K562 (cell line): ENCODE measurements around the gene PLA2G2C. TPM values are rescaled to one million over a fixed set of nuclear protein-coding genes. Genes with fewer than 3 reads are reported as not detected.

Source experiments
- BMI1 ChIP-seq: fragments of 150-350 bp; IDR thresholded peaks from 2 replicates; pipeline ENCODE4 v1.6.1; 2014; ENCODE audit warnings: low read length
- CBX2 ChIP-seq: fragments of 200-600 bp; sonication (generic); IDR thresholded peaks from one replicate; pipeline ENCODE4 v1.6.1; 2012; ENCODE audit warnings: mild to moderate bottlenecking, low read length, inconsistent platforms; ENCODE audit not compliant: insufficient read depth, poor library complexity, severe bottlenecking
- DDX20 ChIP-seq: fragments of 450-650 bp; IDR thresholded peaks from 2 replicates; pipeline ENCODE4 v1.6.1; 2016; ENCODE audit warnings: missing genetic modification characterization, low read depth, mild to moderate bottlenecking, missing compliant biosample characterization, moderate library complexity
- DPF2 ChIP-seq: fragments of 450-650 bp; IDR thresholded peaks from 2 replicates; pipeline ENCODE4 v1.6.1; 2016
- HNRNPLL ChIP-seq: fragments of 200-400 bp; formaldehyde crosslinking; IDR thresholded peaks from 2 replicates; pipeline ENCODE4 v1.6.1; 2017; ENCODE audit warnings: low read length, low read depth, mild to moderate bottlenecking; ENCODE audit not compliant: poor library complexity, severe bottlenecking
- HOXB6 ChIP-seq: fragments of 250-450 bp; sonication (Bioruptor Pico); IDR thresholded peaks from 2 replicates; pipeline ENCODE4 v1.5.1; 2022; ENCODE audit warnings: mild to moderate bottlenecking, borderline replicate concordance
- NR2C1 ChIP-seq, 2 experiments: fragments of 450-650 bp; IDR thresholded peaks; 2 replicates each; pipeline ENCODE4 v1.6.1; 2017; ENCODE audit warnings: mild to moderate bottlenecking in 2 of 2, antibody characterized with exemption in 1 of 2, inconsistent platforms in 1 of 2, missing compliant biosample characterization in 1 of 2, missing genetic modification characterization in 1 of 2
- NUFIP1 ChIP-seq: fragments of 450-650 bp; IDR thresholded peaks from 2 replicates; pipeline ENCODE4 v1.6.1; 2018; ENCODE audit not compliant: partially characterized antibody
- PHF8 ChIP-seq: fragments of 200-600 bp; sonication (generic); IDR thresholded peaks from 2 replicates; pipeline ENCODE4 v1.6.1; 2012; ENCODE audit warnings: mixed run types, mild to moderate bottlenecking, inconsistent platforms, low read length, moderate library complexity, borderline replicate concordance
- SIN3A ChIP-seq, 2 experiments: fragments of 150-350 bp in 1 of 2; IDR thresholded peaks; 2 replicates each; pipeline ENCODE4 v1.6.1; 2011 to 2016; ENCODE audit warnings: borderline replicate concordance in 2 of 2, low read depth in 2 of 2, low read length in 2 of 2, mild to moderate bottlenecking in 2 of 2, moderate library complexity in 2 of 2; ENCODE audit not compliant: control insufficient read depth in 1 of 2
- STAG1 ChIP-seq: sonication (generic); formaldehyde crosslinking; IDR thresholded peaks from 2 replicates; pipeline ENCODE4 v1.5.0; 2020; ENCODE audit warnings: missing genetic modification reagents, borderline replicate concordance
- XRCC5 ChIP-seq: fragments of 200-400 bp; formaldehyde crosslinking; IDR thresholded peaks from 2 replicates; pipeline ENCODE4 v1.6.1; 2017; ENCODE audit warnings: low read depth, mild to moderate bottlenecking, low read length
- YY1 ChIP-seq, 3 experiments: IDR thresholded peaks; 2 replicates each; pipeline ENCODE4 v1.6.1; 2011; ENCODE audit warnings: low read length in 2 of 3, mild to moderate bottlenecking in 2 of 3, moderate library complexity in 2 of 3, borderline replicate concordance in 1 of 3, control low read depth in 1 of 3, low read depth in 1 of 3; ENCODE audit not compliant: insufficient read depth in 3 of 3, insufficient replicate concordance in 2 of 3, control insufficient read depth in 1 of 3, insufficient read length in 1 of 3; ENCODE audit errors: extremely low read depth in 1 of 3
- ZKSCAN1 ChIP-seq: fragments of 150-350 bp; IDR thresholded peaks from 2 replicates; pipeline ENCODE4 v1.6.1; 2016; ENCODE audit warnings: low read depth, low read length
- ZNF384 ChIP-seq: IDR thresholded peaks from 2 replicates; pipeline ENCODE4 v1.6.1; 2012; ENCODE audit warnings: low read depth, low read length, improper control_type of control experiment
- ZNF584 ChIP-seq: fragments of 200-800 bp; sonication (Bioruptor generic); IDR thresholded peaks from 2 replicates; pipeline ENCODE4 v1.6.1; 2016; ENCODE audit warnings: low read depth, mild to moderate bottlenecking, missing genetic modification characterization, missing compliant biosample characterization
- polyA plus RNA-seq, 8 experiments: library from polyadenylated mRNA; depleted of rRNA in 4 of 8; stranded (reverse) in 5 of 8; unstranded in 3 of 8; fragments of >200 nt; fragmentation: Nextera tagmentation in 2 of 8; fragmentation: Illumina TruSeq in 1 of 8; extraction: Ambion mirVana in 2 of 8; extraction: Trizol in 1 of 8; gene quantifications; 2 replicates each; pipeline versions ENCODE4 v1.2.1 to v1.2.3, GENCODE V29; 2011 to 2014; ENCODE audit warnings: inconsistent platforms in 1 of 8, missing spikeins in 1 of 8
- total RNA-seq, 7 experiments: library from RNA; depleted of rRNA in 6 of 7; stranded (reverse); fragments of >200 nt in 6 of 7; fragmentation: Illumina TruSeq in 2 of 7; extraction: Trizol in 2 of 7; gene quantifications; 2 replicates each; pipeline versions ENCODE4 v1.2.1 to v1.2.3, GENCODE V29; 2011 to 2021; ENCODE audit warnings: low replicate concordance in 1 of 7
- TF ChIP-seq, protein P1 (sequence below): sonication (generic); formaldehyde crosslinking; IDR thresholded peaks from 2 replicates; pipeline ENCODE4 v1.8.0; 2022; ENCODE audit warnings: mild to moderate bottlenecking, missing genetic modification reagents
- TF ChIP-seq, protein P2 (sequence below), 2 experiments: fragments of 450-650 bp in 1 of 2; IDR thresholded peaks; 2 replicates each; pipeline ENCODE4 v1.6.1; 2011 to 2017; ENCODE audit warnings: low read depth in 2 of 2, antibody characterized with exemption in 1 of 2, borderline replicate concordance in 1 of 2, low read length in 1 of 2, mild to moderate bottlenecking in 1 of 2, mixed read lengths in 1 of 2; ENCODE audit not compliant: control insufficient read depth in 1 of 2
- TF ChIP-seq, protein P3 (sequence below), 2 experiments: fragments of 150-350 bp in 1 of 2; IDR thresholded peaks; 2 replicates each; pipeline ENCODE4 v1.6.1; 2012 to 2016; ENCODE audit warnings: low read depth in 2 of 2, low read length in 2 of 2, mild to moderate bottlenecking in 1 of 2, moderate library complexity in 1 of 2

Gene PLA2G2C
- total and polyA plus RNA-seq, 9 of the 15 experiments (the other 6 are each of a cell fraction or from before 2014, with no cell fraction given), result 0.14 to 0.49 (median 0.21) TPM

DNA sequence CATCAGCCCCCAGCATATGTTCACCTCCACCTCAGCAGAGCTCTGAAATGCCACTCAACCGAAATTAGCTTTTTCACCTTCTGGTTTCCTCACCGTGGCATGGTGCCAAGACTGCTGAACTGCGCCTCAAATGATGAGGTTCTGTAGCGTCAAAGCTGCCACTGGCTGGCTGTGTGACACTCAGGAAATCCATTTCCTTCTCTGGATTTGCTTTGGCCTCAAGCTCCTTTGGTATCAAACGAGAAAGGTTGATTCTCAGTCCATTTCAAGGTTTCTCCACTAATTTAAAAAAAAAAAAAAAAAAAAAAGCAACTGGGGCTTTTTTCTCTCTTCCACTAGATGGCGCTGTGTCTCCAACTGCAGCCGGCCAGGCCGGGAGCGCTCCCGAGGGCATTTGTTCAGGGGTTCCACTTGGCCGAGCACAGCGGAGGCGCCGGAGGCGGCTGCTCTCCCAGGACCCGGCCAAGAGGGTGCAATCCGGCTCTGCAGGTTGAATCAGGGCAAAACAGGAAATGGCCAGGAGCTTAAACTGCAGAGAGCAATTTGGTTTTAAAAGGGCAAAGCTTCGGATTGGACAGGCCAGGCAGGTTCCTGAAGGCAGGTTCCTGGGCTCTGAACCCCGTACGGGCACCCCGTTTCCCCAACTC lies 26.5 kb upstream of the PLA2G2C start (continued):
- no peak for TF ChIP-seq NUFIP1
- no peak for TF ChIP-seq HOXB6 (CRISPR knock-in tag)
- TF ChIP-seq PHF8, result no peak
- TF ChIP-seq STAG1 (CRISPR knock-in tag), result no peak
- TF ChIP-seq, protein P1, sequence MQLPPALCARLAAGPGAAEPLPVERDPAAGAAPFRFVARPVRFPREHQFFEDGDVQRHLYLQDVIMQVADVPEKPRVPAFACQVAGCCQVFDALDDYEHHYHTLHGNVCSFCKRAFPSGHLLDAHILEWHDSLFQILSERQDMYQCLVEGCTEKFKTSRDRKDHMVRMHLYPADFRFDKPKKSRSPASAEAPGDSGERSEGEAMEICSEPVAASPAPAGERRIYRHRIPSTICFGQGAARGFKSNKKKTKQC (CRISPR knock-in tag), result no peak
- TF ChIP-seq DPF2, result peak; percentile 45; the same call in 1 of the 2 replicates
- TF ChIP-seq YY1 (IDR thresholded peaks at IDR 0.05; ENCODE audit: borderline replicate concordance in 1 of 3, control insufficient read depth in 1 of 3, extremely low read depth in 1 of 3, insufficient read depth in 3 of 3, insufficient read length in 1 of 3, insufficient replicate concordance in 2 of 3, low read depth in 1 of 3, low read length in 2 of 3), result peak in 1 of 3 experiments; percentile 19
- TF ChIP-seq BMI1, result no peak
- peak; percentile 74; the same call in 1 of the 2 replicates for TF ChIP-seq XRCC5
- TF ChIP-seq ZNF384, result peak; percentile 99
- TF ChIP-seq, protein P2, sequence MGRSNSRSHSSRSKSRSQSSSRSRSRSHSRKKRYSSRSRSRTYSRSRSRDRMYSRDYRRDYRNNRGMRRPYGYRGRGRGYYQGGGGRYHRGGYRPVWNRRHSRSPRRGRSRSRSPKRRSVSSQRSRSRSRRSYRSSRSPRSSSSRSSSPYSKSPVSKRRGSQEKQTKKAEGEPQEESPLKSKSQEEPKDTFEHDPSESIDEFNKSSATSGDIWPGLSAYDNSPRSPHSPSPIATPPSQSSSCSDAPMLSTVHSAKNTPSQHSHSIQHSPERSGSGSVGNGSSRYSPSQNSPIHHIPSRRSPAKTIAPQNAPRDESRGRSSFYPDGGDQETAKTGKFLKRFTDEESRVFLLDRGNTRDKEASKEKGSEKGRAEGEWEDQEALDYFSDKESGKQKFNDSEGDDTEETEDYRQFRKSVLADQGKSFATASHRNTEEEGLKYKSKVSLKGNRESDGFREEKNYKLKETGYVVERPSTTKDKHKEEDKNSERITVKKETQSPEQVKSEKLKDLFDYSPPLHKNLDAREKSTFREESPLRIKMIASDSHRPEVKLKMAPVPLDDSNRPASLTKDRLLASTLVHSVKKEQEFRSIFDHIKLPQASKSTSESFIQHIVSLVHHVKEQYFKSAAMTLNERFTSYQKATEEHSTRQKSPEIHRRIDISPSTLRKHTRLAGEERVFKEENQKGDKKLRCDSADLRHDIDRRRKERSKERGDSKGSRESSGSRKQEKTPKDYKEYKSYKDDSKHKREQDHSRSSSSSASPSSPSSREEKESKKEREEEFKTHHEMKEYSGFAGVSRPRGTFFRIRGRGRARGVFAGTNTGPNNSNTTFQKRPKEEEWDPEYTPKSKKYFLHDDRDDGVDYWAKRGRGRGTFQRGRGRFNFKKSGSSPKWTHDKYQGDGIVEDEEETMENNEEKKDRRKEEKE (IDR thresholded peaks at IDR 0.05; ENCODE audit: borderline replicate concordance in 1 of 2, control insufficient read depth in 1 of 2, low read depth in 2 of 2, low read length in 1 of 2), result no peak
- TF ChIP-seq SIN3A (IDR thresholded peaks at IDR 0.05; ENCODE audit: borderline replicate concordance in 2 of 2, control insufficient read depth in 1 of 2, low read depth in 2 of 2, low read length in 2 of 2), result no peak
- TF ChIP-seq DDX20 (tag), result no peak
- no peak for TF ChIP-seq CBX2
- TF ChIP-seq, protein P3, sequence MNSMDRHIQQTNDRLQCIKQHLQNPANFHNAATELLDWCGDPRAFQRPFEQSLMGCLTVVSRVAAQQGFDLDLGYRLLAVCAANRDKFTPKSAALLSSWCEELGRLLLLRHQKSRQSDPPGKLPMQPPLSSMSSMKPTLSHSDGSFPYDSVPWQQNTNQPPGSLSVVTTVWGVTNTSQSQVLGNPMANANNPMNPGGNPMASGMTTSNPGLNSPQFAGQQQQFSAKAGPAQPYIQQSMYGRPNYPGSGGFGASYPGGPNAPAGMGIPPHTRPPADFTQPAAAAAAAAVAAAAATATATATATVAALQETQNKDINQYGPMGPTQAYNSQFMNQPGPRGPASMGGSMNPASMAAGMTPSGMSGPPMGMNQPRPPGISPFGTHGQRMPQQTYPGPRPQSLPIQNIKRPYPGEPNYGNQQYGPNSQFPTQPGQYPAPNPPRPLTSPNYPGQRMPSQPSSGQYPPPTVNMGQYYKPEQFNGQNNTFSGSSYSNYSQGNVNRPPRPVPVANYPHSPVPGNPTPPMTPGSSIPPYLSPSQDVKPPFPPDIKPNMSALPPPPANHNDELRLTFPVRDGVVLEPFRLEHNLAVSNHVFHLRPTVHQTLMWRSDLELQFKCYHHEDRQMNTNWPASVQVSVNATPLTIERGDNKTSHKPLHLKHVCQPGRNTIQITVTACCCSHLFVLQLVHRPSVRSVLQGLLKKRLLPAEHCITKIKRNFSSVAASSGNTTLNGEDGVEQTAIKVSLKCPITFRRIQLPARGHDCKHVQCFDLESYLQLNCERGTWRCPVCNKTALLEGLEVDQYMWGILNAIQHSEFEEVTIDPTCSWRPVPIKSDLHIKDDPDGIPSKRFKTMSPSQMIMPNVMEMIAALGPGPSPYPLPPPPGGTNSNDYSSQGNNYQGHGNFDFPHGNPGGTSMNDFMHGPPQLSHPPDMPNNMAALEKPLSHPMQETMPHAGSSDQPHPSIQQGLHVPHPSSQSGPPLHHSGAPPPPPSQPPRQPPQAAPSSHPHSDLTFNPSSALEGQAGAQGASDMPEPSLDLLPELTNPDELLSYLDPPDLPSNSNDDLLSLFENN (IDR thresholded peaks at IDR 0.05; ENCODE audit: low read depth in 2 of 2, low read length in 2 of 2), result peak in 1 of 2 experiments; percentile 39; a peak in 1 of 4 replicates
- no peak for TF ChIP-seq ZKSCAN1
- no peak for TF ChIP-seq NR2C1 (IDR thresholded peaks at IDR 0.05)
- no peak for TF ChIP-seq NR2C1 (tag; IDR thresholded peaks at IDR 0.05)
- TF ChIP-seq HNRNPLL, result no peak
- no peak for TF ChIP-seq ZNF584 (CRISPR knock-in tag)
